Amygdala (tissue), 56 donors: ENCODE measurements around the gene C2orf42.
"Not testable (repeated sequence)": the region's sequence is repeated elsewhere in the genome, so short reads cannot be mapped to it uniquely, and the experiment has no call there.

Source experiments
- DNase-seq, 56 donors: peaks; one replicate each; lab custom pipeline; 2025; lab: John Stamatoyannopoulos, UW

Gene C2orf42

GRCh38 chr2:70190418-70191243 is at the start of gene C2orf42:
Gene C2orf42, minus strand, starts transcription at chr2:70191019. Its CDS starts 9,034 bp downstream, at chr2:70181985.
- DNase-seq = peak; percentile 74 to 100 (median 96)

DNA sequence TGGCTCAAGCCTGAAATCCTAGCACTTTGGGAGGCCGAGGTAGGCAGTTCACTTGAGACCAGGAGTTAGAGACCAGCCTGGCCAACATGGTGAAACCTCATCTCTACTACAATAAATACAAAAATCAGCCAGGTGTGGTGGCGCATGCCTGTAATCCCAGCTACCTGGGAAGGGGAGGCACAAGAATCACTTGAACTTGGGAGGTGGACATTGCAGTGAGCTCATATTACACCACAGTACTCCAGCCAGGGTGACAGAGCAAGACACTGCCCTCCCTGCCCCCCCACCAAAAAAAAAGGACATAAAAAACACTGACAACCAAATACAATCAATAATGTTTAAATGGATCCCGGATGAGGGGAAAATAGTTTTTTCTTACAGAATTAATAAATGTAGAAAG is 49.8 kb upstream of the C2orf42 start:
- no peak for DNase-seq

DNA sequence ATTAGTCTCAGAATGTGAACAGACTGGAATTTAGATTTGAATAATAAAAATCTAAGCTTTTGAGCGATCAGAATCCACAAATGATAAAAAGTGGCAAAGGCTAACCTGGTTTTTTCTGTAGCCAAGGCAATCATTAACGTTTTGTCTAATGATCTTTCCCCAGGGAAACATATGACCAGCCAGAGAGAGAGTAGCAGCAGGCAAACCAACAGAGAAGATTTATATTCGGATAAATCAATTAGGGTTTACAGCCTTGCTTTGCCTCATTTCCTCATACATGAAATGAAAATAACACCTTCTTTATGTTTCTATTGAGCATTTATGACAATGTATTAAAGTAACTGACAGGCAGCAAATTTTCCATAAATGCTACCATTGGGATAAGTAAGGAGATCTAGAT is 43.1 kb upstream of the C2orf42 start:
- DNase-seq = no peak

GRCh38 chr2:70226781-70227180 is 36.0 kb upstream of the C2orf42 start:
- DNase-seq = no peak

DNA sequence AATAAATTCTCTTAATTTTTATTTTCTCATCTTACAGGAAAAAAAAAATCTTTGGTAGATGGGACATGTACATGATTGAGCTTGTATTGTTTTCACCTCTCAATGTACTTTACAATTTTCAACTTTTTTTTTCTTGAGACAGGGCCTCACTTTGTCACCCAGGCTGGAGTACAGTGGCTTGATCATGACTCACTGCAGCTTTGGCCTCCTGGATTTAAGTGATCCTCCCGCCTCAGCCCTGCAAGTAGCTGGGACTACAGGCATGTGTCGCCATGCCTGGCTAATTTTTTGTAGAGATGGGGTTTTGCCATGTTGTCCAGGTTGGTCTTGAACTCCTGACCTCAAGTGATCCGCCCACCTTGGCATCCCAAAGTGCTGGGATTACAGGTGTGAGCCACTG is 32.5 kb upstream of the C2orf42 start:
- DNase-seq = not testable (repeated sequence)

DNA sequence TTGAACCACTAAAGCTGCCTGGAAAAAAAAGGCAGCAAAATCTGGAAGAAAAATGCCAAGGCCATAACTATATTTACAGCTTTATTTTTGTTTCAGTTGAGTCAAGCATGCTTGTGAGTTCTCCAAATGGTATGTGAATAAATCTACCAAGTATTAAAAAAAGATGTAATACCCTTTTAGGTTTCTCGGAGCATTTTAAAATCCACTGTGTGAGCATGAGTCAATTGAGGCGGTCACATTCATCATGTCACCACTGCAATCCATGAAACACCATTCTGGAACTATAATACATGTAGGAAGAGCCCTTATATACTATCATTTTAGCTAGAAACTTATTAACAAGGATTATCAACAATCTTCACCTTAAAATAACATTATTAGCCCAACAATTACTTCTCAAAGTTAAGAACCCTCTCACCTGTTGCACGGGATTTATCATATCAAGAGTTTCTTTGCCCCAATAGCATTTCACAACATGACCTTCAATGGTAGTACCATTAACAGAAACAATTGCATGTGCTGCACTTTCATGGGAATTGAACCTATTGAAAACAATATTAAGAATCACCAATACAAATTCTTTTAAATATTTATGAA is 24.2 kb upstream of the C2orf42 start:
- DNase-seq = no peak

- no peak for DNase-seq
Measured at GRCh38 chr2:70214365-70214764, 23.5 kb upstream of the C2orf42 start.

- DNase-seq = no peak
Measured at GRCh38 chr2:70212298-70212932, 21.6 kb upstream of the C2orf42 start.

- DNase-seq = no peak
Measured at GRCh38 chr2:70211595-70211994, 20.8 kb upstream of the C2orf42 start.

- no peak for DNase-seq
Measured at GRCh38 chr2:70204452-70204851, 13.6 kb upstream of the C2orf42 start.

GRCh38 chr2:70203086-70203485 is 12.3 kb upstream of the C2orf42 start:
- no peak for DNase-seq

DNA sequence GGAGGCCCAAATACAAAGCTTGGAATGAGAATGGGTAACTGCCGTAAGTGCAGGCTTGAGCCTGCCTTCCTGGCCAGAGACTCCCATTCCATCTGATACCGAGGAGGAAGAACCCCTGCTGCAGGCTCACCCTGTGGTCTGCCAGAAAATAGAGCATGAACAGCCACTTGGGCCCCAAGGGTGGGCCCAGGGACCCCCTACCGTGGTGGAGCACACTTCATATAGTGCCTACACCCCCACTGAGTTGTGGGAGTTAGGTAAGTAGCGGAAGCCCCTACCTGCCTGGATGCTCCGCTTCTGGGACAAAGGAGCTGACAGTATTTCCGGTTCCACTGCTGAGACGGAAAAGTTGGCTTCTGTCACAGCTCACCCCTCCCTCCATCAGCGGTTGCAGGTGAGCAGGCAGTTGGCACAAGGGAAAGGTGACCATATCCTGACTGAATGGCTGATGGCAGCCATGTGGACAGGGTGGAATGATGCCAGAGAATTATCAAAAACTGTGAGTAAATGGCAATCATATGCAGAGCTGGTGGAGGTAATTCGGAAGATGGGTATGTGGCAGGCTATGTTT is 11.5 kb upstream of the C2orf42 start:
- no peak for DNase-seq

GRCh38 chr2:70201831-70202230 is 11.0 kb upstream of the C2orf42 start:
- no peak for DNase-seq

DNA sequence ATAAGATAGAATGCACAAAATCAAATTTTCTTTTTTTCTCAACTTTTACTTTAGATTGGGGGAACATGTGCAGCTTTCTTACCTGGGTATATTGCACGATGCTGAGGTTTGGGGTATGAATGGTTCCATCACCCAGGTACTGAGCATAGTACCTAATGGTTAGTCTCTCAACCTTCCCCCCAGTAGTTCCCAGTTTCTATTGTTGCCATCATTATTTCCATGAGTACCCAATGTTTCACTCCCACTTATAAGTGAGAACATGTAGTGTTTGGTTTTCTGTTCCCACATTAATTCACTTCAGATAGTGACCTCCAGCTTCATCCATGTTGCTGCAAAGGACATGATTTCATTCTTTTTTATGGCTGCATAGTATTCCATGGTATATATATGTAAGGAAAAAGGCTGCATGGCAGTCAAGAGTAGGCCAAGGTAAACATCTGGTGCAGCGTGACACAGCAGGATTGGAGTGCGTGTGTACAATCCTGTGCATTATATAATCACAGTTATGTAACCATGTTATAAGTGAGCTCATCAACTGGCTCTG is 10.5 kb upstream of the C2orf42 start:
- DNase-seq = no peak

- no peak for DNase-seq
Measured at GRCh38 chr2:70199320-70199864, 8.6 kb upstream of the C2orf42 start.

DNA sequence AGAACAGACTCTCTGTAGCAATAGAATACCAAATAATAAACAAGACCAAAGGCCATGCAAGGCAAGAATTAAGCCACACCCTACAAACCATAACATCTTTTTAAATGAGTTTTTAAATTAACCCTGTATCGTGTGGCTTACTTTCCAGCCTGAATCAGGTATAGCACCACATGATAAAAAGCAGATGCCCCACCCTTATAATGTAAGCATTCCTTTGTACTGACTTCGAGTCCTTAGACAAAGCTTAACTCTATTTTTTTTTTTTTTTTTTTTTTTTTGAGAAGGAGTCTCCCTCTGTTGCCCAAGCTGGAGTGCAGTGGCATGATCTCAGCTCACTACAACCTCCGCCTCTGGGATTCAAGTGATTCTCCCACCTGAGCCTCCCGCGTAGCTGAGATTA is 1.7 kb upstream of the C2orf42 start:
- DNase-seq = no peak

GRCh38 chr2:70191244-70191735 is 471 bp upstream of the C2orf42 start:
- DNase-seq = no peak

DNA sequence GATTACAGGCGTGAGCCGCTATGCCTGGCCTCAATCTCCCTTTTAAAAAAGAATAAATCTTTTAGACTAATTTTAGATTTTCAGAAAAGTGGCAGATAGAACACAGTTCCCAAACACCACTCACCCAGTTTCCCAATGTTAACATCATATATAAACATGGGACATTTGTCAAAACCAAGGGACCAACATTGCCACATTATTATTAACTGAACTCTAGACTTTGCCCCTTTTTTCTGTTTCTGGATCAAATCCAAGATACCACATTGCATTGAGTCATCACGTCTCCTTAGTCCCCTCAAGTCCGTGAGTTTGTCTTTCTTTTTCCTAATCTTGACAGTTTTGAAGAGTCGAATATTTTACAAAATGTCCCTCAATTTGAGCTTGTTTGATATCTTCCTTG is 2.4 kb downstream of the C2orf42 start:
- no peak for DNase-seq

DNA sequence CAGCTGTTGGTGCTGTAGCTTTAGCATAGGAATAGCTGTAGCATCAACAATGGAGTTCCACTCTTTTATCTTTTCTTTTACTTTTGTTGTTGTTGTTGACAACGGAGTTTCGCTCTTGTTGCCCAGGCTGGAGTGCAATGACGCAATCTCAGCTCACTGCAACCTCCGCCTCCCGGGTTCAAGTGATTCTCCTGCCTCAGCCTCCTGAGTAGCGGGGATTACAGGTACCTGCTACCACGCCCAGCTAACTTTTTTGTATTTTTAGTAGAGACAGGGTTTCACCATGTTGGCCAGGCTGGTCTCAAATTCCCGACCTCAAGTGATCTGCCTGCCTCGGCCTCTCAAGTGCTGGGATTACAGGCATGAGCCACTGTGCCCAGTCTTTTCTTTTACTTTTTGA is 3.6 kb downstream of the C2orf42 start:
- DNase-seq = not testable (repeated sequence)

- no peak for DNase-seq
Measured at GRCh38 chr2:70182689-70183088, 8.1 kb downstream of the C2orf42 start.
